Chondrocyte (in vitro differentiated cells): ENCODE data around the gene ESD. TPM values are rescaled to one million over a fixed set of nuclear protein-coding genes. Genes with fewer than 3 reads are reported as not detected.

Experiments
- DNase-seq: peaks from one replicate; pipeline ENCODE4 v3.0.0; 2021; ENCODE audit warnings: mixed read lengths, low spot score
- H3K27ac Mint-ChIP-seq: one replicate; pipeline ENCODE4 v1.8.0; 2021; ENCODE audit warnings: mild to moderate bottlenecking, moderate library complexity, mixed read lengths; ENCODE audit not compliant: unreplicated experiment
- H3K27me3 Mint-ChIP-seq: 2 replicates; pipeline ENCODE4 v1.8.0; 2021; ENCODE audit warnings: low read depth, mixed read lengths
- H3K36me3 Mint-ChIP-seq: 2 replicates; pipeline ENCODE4 v1.8.0; 2021; ENCODE audit warnings: low read depth, mixed read lengths
- H3K4me1 Mint-ChIP-seq: 2 replicates; pipeline ENCODE4 v1.8.0; 2021; ENCODE audit warnings: low read depth, mild to moderate bottlenecking, mixed read lengths
- H3K4me3 Mint-ChIP-seq: one replicate; pipeline ENCODE4 v1.8.0; 2021; ENCODE audit warnings: mild to moderate bottlenecking, moderate library complexity, mixed read lengths; ENCODE audit not compliant: unreplicated experiment
- H3K9me3 Mint-ChIP-seq: 2 replicates; pipeline ENCODE4 v1.8.0; 2021; ENCODE audit warnings: low read depth, mixed read lengths
- CTCF ChIP-seq: fragments of 200-600 bp; sonication (generic); IDR thresholded peaks from 2 replicates; pipeline ENCODE4 v1.5.0; 2021; ENCODE audit warnings: antibody characterized with exemption, mild to moderate bottlenecking, moderate library complexity
- total RNA-seq: library from RNA; stranded (reverse); gene quantifications from 3 replicates; pipeline ENCODE4 v1.2.1, GENCODE V29; 2021

Gene ESD
- total RNA-seq, 1 donor from 2014 or later = 94.7 TPM

- Mint-ChIP-seq H3K27me3 (no peaks in the 10 kb centered on the region), H3K4me1 (no peaks in the 10 kb centered on the region), H3K9me3 (no peaks in the 10 kb centered on the region), H3K4me3 (no peak overlapping the region), H3K36me3 (peaks cover 34% of the 10 kb centered on the region), H3K27ac (no peak overlapping the region)
- TF ChIP-seq CTCF = peak; percentile 49
- DNase-seq = no peak
These were observed 68.2 kb downstream of the ESD start for GRCh38 chr13:46728777-46729176.

DNA sequence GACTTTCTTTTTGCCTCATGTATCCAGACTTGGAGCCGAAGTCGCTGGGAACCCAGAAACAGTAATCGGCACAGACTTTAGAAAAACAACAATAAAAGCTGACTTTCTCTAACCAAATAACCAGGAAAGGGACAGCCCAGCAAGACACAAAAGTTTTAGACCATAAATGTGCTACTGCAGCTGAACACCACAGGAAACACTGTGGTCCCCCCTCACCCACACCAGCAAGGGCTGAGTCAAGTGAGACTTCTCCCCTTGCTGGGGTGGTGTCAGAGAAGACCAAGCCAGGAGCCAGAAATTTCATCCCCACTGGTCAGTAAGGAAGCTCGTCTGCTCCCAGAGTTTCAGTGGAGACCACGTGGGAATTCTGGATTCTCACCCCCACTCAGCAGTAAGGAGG, 70.6 kb downstream of the ESD start:
- H3K4me3 Mint-ChIP-seq = no peak overlapping the region
- no peak for DNase-seq
- no peak overlapping the region for H3K27ac Mint-ChIP-seq
- no peaks in the 10 kb centered on the region for H3K9me3 Mint-ChIP-seq
- TF ChIP-seq CTCF = no peak
- H3K27me3 Mint-ChIP-seq = no peaks in the 10 kb centered on the region
- H3K36me3 Mint-ChIP-seq = peaks cover 29% of the 10 kb centered on the region
- H3K4me1 Mint-ChIP-seq = peaks cover 6% of the 10 kb centered on the region

Other genes with a start within 250 kb of the ESD start
- gene LRCH1, start 244.0 kb downstream of the ESD start, total RNA-seq = 14.0 to 14.4 TPM (median 14.1 TPM) in 3 replicates
- 0.37 to 0.51 TPM in 2 of 3 replicates, not detected in the other for gene HTR2A, start 99.9 kb upstream of the ESD start, total RNA-seq